ENCODE data around the gene DIPK1A.

GRCh38 chr1:92886886-92887419 lies 74.3 kb downstream of the DIPK1A start:
- TF ChIP-seq, protein P1, sequence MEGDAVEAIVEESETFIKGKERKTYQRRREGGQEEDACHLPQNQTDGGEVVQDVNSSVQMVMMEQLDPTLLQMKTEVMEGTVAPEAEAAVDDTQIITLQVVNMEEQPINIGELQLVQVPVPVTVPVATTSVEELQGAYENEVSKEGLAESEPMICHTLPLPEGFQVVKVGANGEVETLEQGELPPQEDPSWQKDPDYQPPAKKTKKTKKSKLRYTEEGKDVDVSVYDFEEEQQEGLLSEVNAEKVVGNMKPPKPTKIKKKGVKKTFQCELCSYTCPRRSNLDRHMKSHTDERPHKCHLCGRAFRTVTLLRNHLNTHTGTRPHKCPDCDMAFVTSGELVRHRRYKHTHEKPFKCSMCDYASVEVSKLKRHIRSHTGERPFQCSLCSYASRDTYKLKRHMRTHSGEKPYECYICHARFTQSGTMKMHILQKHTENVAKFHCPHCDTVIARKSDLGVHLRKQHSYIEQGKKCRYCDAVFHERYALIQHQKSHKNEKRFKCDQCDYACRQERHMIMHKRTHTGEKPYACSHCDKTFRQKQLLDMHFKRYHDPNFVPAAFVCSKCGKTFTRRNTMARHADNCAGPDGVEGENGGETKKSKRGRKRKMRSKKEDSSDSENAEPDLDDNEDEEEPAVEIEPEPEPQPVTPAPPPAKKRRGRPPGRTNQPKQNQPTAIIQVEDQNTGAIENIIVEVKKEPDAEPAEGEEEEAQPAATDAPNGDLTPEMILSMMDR (IDR thresholded peaks at IDR 0.05) = no peak
- no peak for TF ChIP-seq POLR2A (IDR thresholded peaks at IDR 0.05)

Measured in thyroid gland (tissue), 4 donors.